LNCAP (cell line): ENCODE results near the gene SETD5.

Experiments
- TF ChIP-seq, protein P1 (sequence below): fragments of 450-650 bp; IDR thresholded peaks from 2 replicates; pipeline ENCODE4 v1.5.1; 2017; ENCODE audit warnings: mild to moderate bottlenecking

The SETD5 gene

GRCh38 chr3:9406856-9407626 lies 9.6 kb downstream of the SETD5 start:
- TF ChIP-seq, protein P1, sequence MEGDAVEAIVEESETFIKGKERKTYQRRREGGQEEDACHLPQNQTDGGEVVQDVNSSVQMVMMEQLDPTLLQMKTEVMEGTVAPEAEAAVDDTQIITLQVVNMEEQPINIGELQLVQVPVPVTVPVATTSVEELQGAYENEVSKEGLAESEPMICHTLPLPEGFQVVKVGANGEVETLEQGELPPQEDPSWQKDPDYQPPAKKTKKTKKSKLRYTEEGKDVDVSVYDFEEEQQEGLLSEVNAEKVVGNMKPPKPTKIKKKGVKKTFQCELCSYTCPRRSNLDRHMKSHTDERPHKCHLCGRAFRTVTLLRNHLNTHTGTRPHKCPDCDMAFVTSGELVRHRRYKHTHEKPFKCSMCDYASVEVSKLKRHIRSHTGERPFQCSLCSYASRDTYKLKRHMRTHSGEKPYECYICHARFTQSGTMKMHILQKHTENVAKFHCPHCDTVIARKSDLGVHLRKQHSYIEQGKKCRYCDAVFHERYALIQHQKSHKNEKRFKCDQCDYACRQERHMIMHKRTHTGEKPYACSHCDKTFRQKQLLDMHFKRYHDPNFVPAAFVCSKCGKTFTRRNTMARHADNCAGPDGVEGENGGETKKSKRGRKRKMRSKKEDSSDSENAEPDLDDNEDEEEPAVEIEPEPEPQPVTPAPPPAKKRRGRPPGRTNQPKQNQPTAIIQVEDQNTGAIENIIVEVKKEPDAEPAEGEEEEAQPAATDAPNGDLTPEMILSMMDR: no peak

DNA sequence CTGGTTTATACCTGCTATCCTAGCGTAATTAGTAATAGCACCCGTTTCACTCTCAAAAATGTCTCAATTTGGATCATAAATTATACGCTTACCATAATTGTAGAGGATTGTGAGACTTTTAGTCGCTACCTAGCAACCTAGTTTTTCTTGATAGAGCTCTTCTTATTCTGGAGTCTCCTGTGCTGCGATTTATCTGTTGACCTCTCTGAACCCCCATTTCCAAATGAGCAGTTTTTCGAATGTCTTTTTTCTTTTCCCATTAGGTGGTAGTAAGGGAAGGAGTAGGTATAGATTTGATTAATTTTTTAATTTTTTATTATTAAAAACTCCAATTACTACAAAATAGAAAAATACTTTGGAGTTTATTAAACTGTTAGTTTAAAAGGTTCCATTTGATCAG lies 10.6 kb downstream of the SETD5 start:
- TF ChIP-seq, protein P1: no peak

DNA sequence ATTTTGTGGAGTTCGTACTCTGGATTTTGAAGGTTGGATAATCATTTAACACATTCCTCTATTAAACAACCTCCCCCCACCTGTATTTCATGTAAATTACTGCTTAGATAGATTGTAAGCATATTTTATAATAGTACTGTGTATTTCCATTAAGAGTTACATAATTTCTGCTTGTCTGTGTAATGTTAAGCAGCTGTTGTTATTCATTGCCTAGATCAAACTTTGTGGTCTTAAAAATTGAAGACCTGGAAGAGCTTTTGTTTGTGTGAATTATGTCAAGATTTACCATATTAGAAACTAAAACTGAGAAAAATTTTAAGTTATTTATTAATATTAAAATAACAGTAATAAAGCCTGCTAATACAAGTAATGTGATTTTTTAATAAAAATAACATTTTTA lies 11.1 kb downstream of the SETD5 start:
- TF ChIP-seq, protein P1: no peak

GRCh38 chr3:9409981-9410854 lies 12.8 kb downstream of the SETD5 start:
- TF ChIP-seq, protein P1: no peak

DNA sequence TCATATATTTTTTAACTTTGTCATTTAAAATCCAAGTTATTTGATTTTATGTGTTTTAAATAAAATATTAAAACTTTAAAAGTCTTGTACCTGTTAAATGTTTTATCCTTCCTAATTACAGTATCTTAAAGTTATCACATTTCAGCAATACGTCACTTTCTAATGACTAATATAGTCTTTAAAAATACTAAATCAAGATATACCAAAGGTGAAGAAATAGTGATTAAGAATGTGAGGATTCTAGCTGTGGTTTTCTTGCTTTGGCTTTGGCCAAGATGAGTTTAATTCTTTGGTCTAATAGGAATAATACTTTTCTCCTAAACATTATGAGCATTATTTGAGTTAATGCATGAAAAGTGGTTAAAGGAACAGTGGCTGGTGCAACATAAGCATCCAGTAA lies 13.9 kb downstream of the SETD5 start:
- TF ChIP-seq, protein P1: no peak

- TF ChIP-seq, protein P1: no peak
Measured at GRCh38 chr3:9412293-9412692, 14.9 kb downstream of the SETD5 start.

GRCh38 chr3:9414826-9415225 lies 17.4 kb downstream of the SETD5 start:
- TF ChIP-seq, protein P1: no peak
